GM12878 (cell line): ENCODE data around the gene TFDP1. TPM values are rescaled to one million over a fixed set of nuclear protein-coding genes. Genes with fewer than 3 reads are reported as not detected.

Source experiments
- ATAC-seq: fragments of 200-7000 bp; cut with Tn5 transposase; 3 replicates; pipeline ENCODE4 v1.9.1; 2020; ENCODE audit warnings: mild to moderate bottlenecking, moderate library complexity
- BruUV-seq: library from RNA; stranded (reverse); fragments of 400-500 nt; replicated peaks from 2 replicates; lab custom pipeline; 2021; lab: Mats Ljungman, UMichigan
- CTCF ChIA-PET: fragments of 300-600 bp; sonication (Branson Sonifier 250); formaldehyde crosslinking; extraction: SDS; loops from one replicate; lab custom pipeline; 2021; ENCODE audit warnings: inconsistent platforms; lab: Yijun Ruan, JAX
- POLR2A ChIA-PET: fragments of 350-600 bp; formaldehyde crosslinking; extraction: SDS; loops from one replicate; lab custom pipeline; 2021; ENCODE audit warnings: inconsistent platforms; lab: Charles Lee
- RAD21 ChIA-PET: fragments of 300-600 bp; sonication (Branson Sonifier 250); formaldehyde crosslinking; loops from one replicate; lab custom pipeline; 2023; ENCODE audit warnings: antibody characterized with exemption; ENCODE audit not compliant: unreplicated experiment; lab: Charles Lee
- SMC1A ChIA-PET: fragments of 300-600 bp; sonication (Branson Sonifier 250); formaldehyde crosslinking; loops from one replicate; lab custom pipeline; 2023; ENCODE audit not compliant: unreplicated experiment, uncharacterized antibody; lab: Charles Lee
- DNase-seq: peaks from one replicate; pipeline ENCODE4 v3.0.0-alpha.2; 2011; ENCODE audit warnings: low read depth, low spot score
- FAIRE-seq: peaks from 3 replicates; lab custom pipeline; 2011; peaks lifted over from hg19 to GRCh38; lab: Jason Lieb, UNC
- H2AFZ ChIP-seq: 2 replicates; pipeline ENCODE4 v1.6.0; 2011; ENCODE audit warnings: low read depth, low read length, control low read depth; ENCODE audit not compliant: control insufficient read depth
- H3K27ac ChIP-seq: 2 replicates; pipeline ENCODE4 v1.5.1; 2011; ENCODE audit warnings: control low read depth; ENCODE audit not compliant: control insufficient read depth, insufficient read depth
- H3K27me3 ChIP-seq, 2 experiments: replicated peaks in 1 of 2; 2 replicates each; pipeline versions ENCODE4 v1.6.0 to v1.6.1; 2011; ENCODE audit warnings: low read length in 1 of 2; ENCODE audit not compliant: control insufficient read depth in 2 of 2, insufficient read depth in 2 of 2
- H3K36me3 ChIP-seq, 2 experiments: 2 replicates each; pipeline ENCODE4 v1.5.1; 2011; ENCODE audit warnings: low read length in 1 of 2; ENCODE audit not compliant: control insufficient read depth in 2 of 2, insufficient read depth in 2 of 2
- H3K4me1 ChIP-seq: 2 replicates; pipeline ENCODE4 v1.6.1; 2011; ENCODE audit warnings: mild to moderate bottlenecking, low read length, moderate library complexity, mixed read lengths; ENCODE audit not compliant: control insufficient read depth, insufficient read depth
- H3K4me2 ChIP-seq: 2 replicates; pipeline ENCODE4 v1.6.0; 2011; ENCODE audit warnings: control low read depth; ENCODE audit not compliant: control insufficient read depth, insufficient read depth
- H3K4me3 ChIP-seq: fragments of 200-600 bp; sonication (generic); 2 replicates; pipeline ENCODE4 v1.5.1; 2016
- H3K79me2 ChIP-seq: 2 replicates; pipeline ENCODE4 v1.6.0; 2011; ENCODE audit warnings: low read length; ENCODE audit not compliant: control insufficient read depth, insufficient read depth
- H3K9ac ChIP-seq: 2 replicates; pipeline ENCODE4 v1.8.0; 2011; ENCODE audit warnings: low read length, control low read depth, mixed read lengths; ENCODE audit not compliant: control insufficient read depth, insufficient read depth
- H3K9me3 ChIP-seq: replicated peaks from 3 replicates; pipeline ENCODE4 v1.5.1; 2011; ENCODE audit warnings: mild to moderate bottlenecking, low read length; ENCODE audit not compliant: control insufficient read depth, insufficient read depth
- H4K20me1 ChIP-seq: 2 replicates; pipeline ENCODE4 v1.6.0; 2011; ENCODE audit not compliant: control insufficient read depth, insufficient read depth
- ASH2L ChIP-seq: fragments of 300-600, 200-600 bp; sonication (generic); IDR thresholded peaks from 2 replicates; pipeline ENCODE4 v1.6.1; 2017; ENCODE audit warnings: low read depth, mild to moderate bottlenecking, borderline replicate concordance
- CEBPZ ChIP-seq: fragments of 150-350 bp; IDR thresholded peaks from 2 replicates; pipeline ENCODE4 v1.6.1; 2016; ENCODE audit warnings: low read depth, low read length
- EP300 ChIP-seq, 2 experiments: fragments of 150-350 bp in 1 of 2; IDR thresholded peaks; 2 replicates each; pipeline ENCODE4 v1.6.1; 2011 to 2012; ENCODE audit warnings: low read depth in 2 of 2, low read length in 2 of 2, borderline replicate concordance in 1 of 2, improper control_type of control experiment in 1 of 2, inconsistent platforms in 1 of 2; ENCODE audit not compliant: control insufficient read depth in 1 of 2
- FOXK2 ChIP-seq: fragments of 450-650 bp; IDR thresholded peaks from 2 replicates; pipeline ENCODE4 v1.6.1; 2017; ENCODE audit warnings: mild to moderate bottlenecking, moderate library complexity
- HCFC1 ChIP-seq: fragments of 150-350 bp; IDR thresholded peaks from 2 replicates; pipeline ENCODE4 v1.6.1; 2014; ENCODE audit warnings: low read length
- HDAC2 ChIP-seq: fragments of 200-600 bp; sonication (generic); IDR thresholded peaks from 2 replicates; pipeline ENCODE4 v1.6.1; 2017
- KLF5 ChIP-seq: fragments of 450-650 bp; IDR thresholded peaks from 2 replicates; pipeline ENCODE4 v1.6.1; 2014; ENCODE audit warnings: mild to moderate bottlenecking; ENCODE audit not compliant: partially characterized antibody
- MAX ChIP-seq: IDR thresholded peaks from 2 replicates; pipeline ENCODE4 v1.6.1; 2012; ENCODE audit warnings: low read depth, low read length, improper control_type of control experiment
- MTA3 ChIP-seq: IDR thresholded peaks from 2 replicates; pipeline ENCODE4 v1.6.1; 2012; ENCODE audit warnings: low read length, inconsistent platforms, borderline replicate concordance
- MXI1 ChIP-seq: fragments of 150-350 bp; IDR thresholded peaks from 2 replicates; pipeline ENCODE4 v1.6.1; 2011; ENCODE audit warnings: low read depth, mild to moderate bottlenecking, inconsistent platforms, low read length, improper control_type of control experiment
- NBN ChIP-seq: fragments of 450-650 bp; IDR thresholded peaks from 2 replicates; pipeline ENCODE4 v1.6.1; 2016
- PBX3 ChIP-seq: IDR thresholded peaks from 2 replicates; pipeline ENCODE4 v1.6.1; 2011; ENCODE audit warnings: mild to moderate bottlenecking, low read depth, low read length, moderate library complexity; ENCODE audit not compliant: insufficient replicate concordance
- SREBF1 ChIP-seq: IDR thresholded peaks from 2 replicates; pipeline ENCODE4 v1.6.1; 2012; ENCODE audit warnings: mild to moderate bottlenecking, low read length
- SRF ChIP-seq, 2 experiments: IDR thresholded peaks; 2 replicates each; pipeline ENCODE4 v1.6.1; 2011; ENCODE audit warnings: low read depth in 2 of 2, low read length in 2 of 2, mild to moderate bottlenecking in 1 of 2, moderate library complexity in 1 of 2
- STAT1 ChIP-seq: fragments of 450-650 bp; conservative IDR thresholded peaks from 2 replicates; pipeline ENCODE4 v1.6.1; 2014; ENCODE audit warnings: antibody characterized with exemption, mild to moderate bottlenecking
- SUZ12 ChIP-seq: fragments of 200-600 bp; sonication (generic); IDR thresholded peaks from one replicate; pipeline ENCODE4 v1.6.1; 2018; ENCODE audit warnings: antibody characterized with exemption, mild to moderate bottlenecking; ENCODE audit not compliant: unreplicated experiment
- ZNF24 ChIP-seq: fragments of 450-650 bp; IDR thresholded peaks from 2 replicates; pipeline ENCODE4 v1.6.1; 2017; ENCODE audit warnings: antibody characterized with exemption, mild to moderate bottlenecking
- ZSCAN29 ChIP-seq: fragments of 450-650 bp; IDR thresholded peaks from 2 replicates; pipeline ENCODE4 v1.6.1; 2017; ENCODE audit warnings: mild to moderate bottlenecking, moderate library complexity
- WGBS: methylation state at CpG from one replicate; pipeline ENCODE4 v1.1.6; 2016; ENCODE audit warnings: low lambda C conversion rate; ENCODE audit not compliant: insufficient replicate concordance, insufficient coverage; ENCODE audit errors: missing lambda C conversion rate; 5-methylcytosine and 5-hydroxymethylcytosine counted together
- in situ Hi-C: fragments of 300-500 bp; cut with MboI; formaldehyde crosslinking; loops from 9 replicates; pipeline ENCODE4 v1.14.3; 2018; ENCODE audit warnings: mixed read lengths
- intact Hi-C: fragments of 100-400 bp; cut with micrococcal nuclease; formaldehyde crosslinking; loops from one replicate; pipeline ENCODE4 v1.14.2; 2022; ENCODE audit not compliant: unreplicated experiment
- polyA plus RNA-seq, 11 experiments: library from polyadenylated mRNA; depleted of rRNA in 4 of 11; unstranded in 6 of 11; stranded (reverse) in 5 of 11; fragments of >200 nt; fragmentation: Nextera tagmentation in 4 of 11; fragmentation: Illumina TruSeq in 1 of 11; extraction: Ambion mirVana in 4 of 11; extraction: Trizol in 1 of 11; gene quantifications; 1 replicate in 1 of 11; 2 replicates in 10 of 11; pipeline versions ENCODE4 v1.2.1 to v1.2.3, GENCODE V29; 2011 to 2016; ENCODE audit warnings: inconsistent platforms in 2 of 11, missing spikeins in 2 of 11, low read depth in 1 of 11
- total RNA-seq, 4 experiments: library from RNA; depleted of rRNA in 3 of 4; stranded (reverse); fragments of >200 nt in 3 of 4; fragmentation: Illumina TruSeq in 1 of 4; extraction: Trizol in 1 of 4; gene quantifications; 2 replicates each; pipeline versions ENCODE4 v1.2.1 to v1.2.3, GENCODE V29; 2013 to 2021

Gene TFDP1
- total and polyA plus RNA-seq, 10 of the 15 experiments (the other 5 are each of a cell fraction or from before 2014, with no cell fraction given): 37.7 to 254 (median 119) TPM

GRCh38 chr13:113650731-113651148, 66.2 kb downstream of the TFDP1 start (continued):
- no peak for TF ChIP-seq MXI1
- TF ChIP-seq KLF5: no peak
- TF ChIP-seq MTA3: no peak
- no peak for TF ChIP-seq EP300 (IDR thresholded peaks at IDR 0.05; ENCODE audit: borderline replicate concordance in 1 of 2, control insufficient read depth in 1 of 2, low read depth in 2 of 2, low read length in 2 of 2)
- no peak for TF ChIP-seq STAT1
- TF ChIP-seq NBN: no peak
- no peak for TF ChIP-seq ZNF24

- SMC1A ChIA-PET: no interaction called here
- Histone ChIP-seq H3K36me3 (no peaks in the 10 kb centered on the region), H4K20me1 (no peaks in the 10 kb centered on the region), H2AFZ (no peak overlapping the region), H3K27ac (no peak overlapping the region), H3K79me2 (no peaks in the 10 kb centered on the region), H3K9ac (no peak overlapping the region), H3K9me3 (no peaks in the 10 kb centered on the region), H3K27me3 (no peaks in the 10 kb centered on the region), H3K4me3 (no peak overlapping the region), H3K4me1 (no peaks in the 10 kb centered on the region), H3K4me2 (no peak overlapping the region)
- CTCF ChIA-PET: no interaction called here
- no peak for FAIRE-seq
- WGBS: 73% methylated on average over 32 of the region's 37 CpGs
- RAD21 ChIA-PET: no interaction called here
- intact Hi-C loops: no loop called here
- DNase-seq: no peak
- POLR2A ChIA-PET: interaction anchor here (0.6 kb wide), 1 partner anchor 318 kb away, joined by 4 read pairs; no protein-coding TSS in a partner anchor
- BruUV-seq: no TSS peak
- in situ Hi-C loops: no loop called here
- no peak for ATAC-seq
- TF ChIP-seq SRF (IDR thresholded peaks at IDR 0.05; ENCODE audit: low read depth in 2 of 2, low read length in 2 of 2): no peak
- no peak for TF ChIP-seq PBX3
- TF ChIP-seq HDAC2: no peak
- no peak for TF ChIP-seq MAX
- no peak for TF ChIP-seq FOXK2
- TF ChIP-seq ASH2L: no peak
- no peak for TF ChIP-seq ZSCAN29
- no peak for TF ChIP-seq CEBPZ
- TF ChIP-seq HCFC1: no peak
- TF ChIP-seq SUZ12: no peak
- no peak for TF ChIP-seq SREBF1
Measured at GRCh38 chr13:113651511-113652403, 67.2 kb downstream of the TFDP1 start.
